ENCODE measurements around the gene ALDH1A3.
"Not testable (repeated sequence)": the region's sequence is repeated elsewhere in the genome, so short reads cannot be mapped to it uniquely, and the experiment has no call there.

ALDH1A3 gene

DNA sequence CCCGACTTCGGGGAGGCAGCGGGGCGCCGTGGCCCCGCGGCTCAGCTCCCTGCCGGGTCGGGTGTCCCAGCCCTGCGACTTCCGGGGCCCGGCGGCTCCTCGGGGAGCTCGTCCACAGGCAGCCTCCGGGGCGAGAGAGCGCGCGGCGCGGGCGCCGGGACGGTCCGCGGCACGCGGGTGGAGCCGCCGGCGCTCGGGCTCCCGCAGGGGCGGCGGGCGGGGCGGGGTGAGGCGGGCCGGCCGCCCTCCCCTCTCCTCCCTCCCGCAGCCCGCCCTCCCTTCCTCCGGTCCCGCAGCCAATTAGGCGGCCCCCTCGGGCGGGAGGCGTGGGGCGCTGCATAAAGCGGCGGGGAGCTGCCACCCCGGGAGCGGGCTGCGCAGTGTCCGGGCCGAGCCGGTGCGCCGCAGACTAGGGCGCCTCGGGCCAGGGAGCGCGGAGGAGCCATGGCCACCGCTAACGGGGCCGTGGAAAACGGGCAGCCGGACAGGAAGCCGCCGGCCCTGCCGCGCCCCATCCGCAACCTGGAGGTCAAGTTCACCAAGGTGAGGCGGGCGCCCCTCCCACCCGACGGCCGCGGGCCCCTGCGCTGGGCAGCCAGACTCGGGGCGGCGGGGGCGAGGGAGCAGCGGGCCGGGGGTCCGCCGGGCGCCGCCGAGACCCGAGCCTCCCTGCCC is at the start of gene ALDH1A3:
Gene ALDH1A3 (plus strand): TSS at position 368 of the 675 bp plus-strand sequence. CDS start 77 bp downstream, at position 445.
- peak in 1 of 4 experiments; percentile 12 for DNase-seq (ENCODE audit: low read depth in 4 of 4, low spot score in 1 of 4)

DNA sequence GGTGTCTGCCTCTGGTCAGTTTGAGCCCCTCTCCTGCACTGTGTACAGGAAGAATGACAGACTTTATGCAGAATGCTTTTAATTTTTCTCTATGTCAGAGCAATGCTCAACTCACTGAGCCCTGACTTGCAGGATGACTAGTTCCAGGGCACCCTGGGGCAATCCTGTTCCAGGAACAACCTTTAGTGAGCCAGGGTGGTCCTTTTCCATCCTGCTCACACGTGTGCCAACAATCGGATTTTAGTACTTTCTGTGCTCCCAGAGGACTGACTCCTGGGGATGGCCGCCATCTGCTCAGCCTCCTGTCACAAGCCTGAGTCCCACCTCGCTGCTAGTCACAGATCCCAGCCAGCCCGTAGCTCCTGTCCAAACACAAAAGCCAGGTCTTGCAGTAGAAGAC is 48.2 kb upstream of the ALDH1A3 start:
- DNase-seq (ENCODE audit: low read depth in 4 of 4, low spot score in 1 of 4), result no peak

DNA sequence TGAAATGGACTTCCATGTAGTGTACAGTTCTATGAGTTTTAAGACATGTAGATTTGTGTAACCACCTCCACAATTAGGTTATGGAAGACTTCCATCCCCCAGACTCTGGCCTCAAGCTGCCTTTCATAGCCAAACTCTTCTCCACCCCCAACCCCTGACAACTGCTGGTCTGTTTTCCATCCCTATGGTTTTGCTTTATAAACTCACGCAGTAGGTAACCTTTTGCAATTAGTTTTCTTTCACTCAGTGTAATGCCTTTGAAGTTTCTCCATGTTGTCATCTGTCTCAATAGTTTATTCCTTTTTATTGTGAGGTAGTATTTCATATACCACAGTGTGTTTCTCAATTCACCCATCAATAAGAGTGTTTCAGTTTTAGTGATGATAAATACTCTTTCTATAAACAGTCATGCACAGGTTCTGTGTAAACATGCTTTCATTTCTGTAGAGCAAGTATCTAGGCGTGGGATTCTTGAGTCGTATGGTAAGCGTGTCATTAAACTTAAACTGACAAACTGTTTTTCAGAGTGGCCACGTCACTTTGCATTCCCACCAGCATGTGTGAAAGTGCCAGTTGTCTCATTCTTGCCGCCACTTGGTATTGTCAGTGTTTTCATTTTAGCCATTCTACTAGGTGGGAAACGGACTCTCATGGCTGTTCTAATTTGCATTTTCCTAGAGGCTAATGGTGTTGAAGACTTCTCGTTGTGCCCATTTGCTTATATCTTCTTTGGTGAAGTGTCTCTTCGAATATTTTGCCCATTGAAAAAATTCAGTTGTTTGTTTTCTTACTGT is 47.3 kb upstream of the ALDH1A3 start:
- no peak for DNase-seq (ENCODE audit: low read depth in 4 of 4, low spot score in 1 of 4)

DNA sequence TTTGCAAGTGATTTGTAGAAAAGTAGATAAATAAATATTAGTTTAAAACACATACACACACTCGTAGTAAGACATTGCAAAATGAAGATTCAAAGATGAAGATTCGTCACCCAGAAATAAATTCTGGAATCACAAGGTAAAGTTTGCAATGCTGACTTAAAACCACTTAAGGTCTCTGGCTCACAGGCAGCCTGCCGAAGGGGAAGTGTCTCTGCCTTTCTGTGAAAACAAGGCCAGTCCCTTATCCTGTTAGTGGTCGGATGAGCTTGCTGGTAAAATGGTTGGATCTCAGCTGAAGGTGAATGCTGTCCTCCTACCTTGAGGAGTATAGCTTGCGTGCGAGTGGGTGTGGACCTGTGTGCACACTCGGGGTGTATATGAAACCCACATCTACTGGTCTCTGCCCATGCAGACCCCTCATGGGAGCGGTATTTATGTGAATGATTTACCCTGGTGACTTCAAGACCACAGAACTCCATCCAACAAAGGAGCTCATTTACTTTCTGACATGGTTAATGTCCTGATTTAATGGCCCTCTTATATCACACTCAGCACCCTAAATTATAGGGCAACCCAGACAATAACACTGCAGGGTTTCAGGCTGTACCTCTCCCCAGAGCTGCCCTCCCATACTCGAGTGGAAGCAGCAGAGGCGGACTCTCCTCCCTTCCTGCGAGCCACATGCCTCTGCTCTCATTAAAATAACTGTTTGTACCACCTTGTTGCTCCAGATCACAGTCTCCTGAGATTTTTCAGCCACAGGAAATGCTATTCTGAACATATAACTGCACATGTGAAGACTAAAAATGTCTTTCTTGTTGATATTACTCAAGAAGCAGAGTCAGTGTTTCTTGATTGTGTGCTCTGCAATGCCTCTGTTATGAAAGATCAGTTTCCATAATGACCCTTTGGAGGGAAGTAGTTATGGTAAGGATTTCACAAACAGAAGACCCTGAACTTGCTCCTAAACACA is 45.9 kb upstream of the ALDH1A3 start:
- DNase-seq (ENCODE audit: low read depth in 4 of 4, low spot score in 1 of 4), result no peak

DNA sequence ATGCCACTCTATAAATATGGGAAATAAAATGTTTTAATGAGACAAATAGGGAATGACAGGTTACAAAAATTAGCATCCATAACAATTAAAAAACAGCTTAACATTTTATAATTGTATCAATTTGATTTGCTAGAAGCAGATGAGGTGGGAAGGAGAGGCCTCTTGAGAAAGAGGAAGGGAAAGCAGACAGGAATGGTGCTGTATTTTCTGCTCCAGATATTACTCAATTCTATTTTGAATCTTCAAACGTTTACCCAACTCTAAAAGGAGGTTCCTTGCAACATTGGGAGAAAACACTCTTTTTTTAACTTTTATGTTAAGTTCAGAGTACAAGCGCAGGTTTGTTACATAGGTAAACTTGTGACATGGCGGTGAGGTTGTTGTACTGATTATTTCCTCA is 44.9 kb upstream of the ALDH1A3 start:
- no peak for DNase-seq (ENCODE audit: low read depth in 4 of 4, low spot score in 1 of 4)

DNA sequence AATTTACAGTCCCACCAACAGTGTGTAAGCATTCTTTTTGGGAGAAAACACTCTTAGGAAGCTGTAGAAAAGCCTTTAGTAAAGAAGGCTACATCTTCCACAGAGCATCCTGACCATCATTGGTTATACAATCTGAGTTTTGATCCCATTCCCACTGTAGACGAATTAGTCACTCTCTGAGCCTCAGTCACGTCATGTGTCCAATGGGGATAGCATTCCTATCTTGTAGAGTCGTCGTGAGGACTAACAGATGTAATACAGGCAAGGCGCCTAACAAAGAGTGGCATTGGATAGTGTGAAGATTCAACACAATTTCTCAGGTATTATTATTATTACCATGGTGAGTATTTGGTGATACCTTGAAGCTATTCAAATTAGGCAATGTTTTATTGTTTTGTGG is 44.0 kb upstream of the ALDH1A3 start:
- DNase-seq (ENCODE audit: low read depth in 4 of 4, low spot score in 1 of 4), result no peak

DNA sequence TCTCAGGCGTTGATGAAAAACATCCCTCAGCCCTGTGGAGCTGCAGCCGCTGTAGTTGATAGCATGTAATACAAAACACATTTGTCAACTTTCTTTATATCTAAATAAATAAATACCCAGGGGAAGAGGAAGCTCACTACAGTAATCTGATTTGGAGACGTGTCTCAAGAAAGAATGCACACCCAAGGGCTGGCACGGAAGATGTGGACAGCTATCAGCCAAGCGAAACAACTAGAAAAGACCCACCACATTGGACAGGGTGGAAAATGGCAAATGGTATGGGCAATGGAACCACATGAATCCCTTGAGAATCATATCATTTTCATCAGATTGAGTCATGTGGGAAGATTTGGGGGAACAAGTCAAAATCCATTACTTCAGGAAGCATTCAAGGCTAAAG is 43.1 kb upstream of the ALDH1A3 start:
- DNase-seq (ENCODE audit: low read depth in 4 of 4, low spot score in 1 of 4), result no peak

DNA sequence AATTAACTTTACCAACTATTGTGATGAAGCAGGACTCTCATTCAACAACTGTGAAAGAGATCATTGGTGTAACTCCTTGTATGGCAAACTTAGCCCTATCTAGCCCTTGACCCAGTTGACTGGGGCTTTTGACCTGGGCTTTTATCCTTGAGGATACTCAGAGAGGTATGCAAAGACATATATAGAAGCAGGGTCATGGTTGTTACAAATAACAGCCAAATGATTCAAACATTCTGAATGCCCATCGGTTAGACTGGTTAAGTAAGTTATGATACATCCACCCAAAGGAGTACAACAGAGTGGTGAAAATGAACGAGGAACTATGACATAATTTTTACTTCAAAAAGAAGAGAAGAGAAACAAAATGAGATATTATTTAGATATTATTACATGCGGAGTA is 38.2 kb upstream of the ALDH1A3 start:
- DNase-seq (ENCODE audit: low read depth in 4 of 4, low spot score in 1 of 4), result no peak

DNA sequence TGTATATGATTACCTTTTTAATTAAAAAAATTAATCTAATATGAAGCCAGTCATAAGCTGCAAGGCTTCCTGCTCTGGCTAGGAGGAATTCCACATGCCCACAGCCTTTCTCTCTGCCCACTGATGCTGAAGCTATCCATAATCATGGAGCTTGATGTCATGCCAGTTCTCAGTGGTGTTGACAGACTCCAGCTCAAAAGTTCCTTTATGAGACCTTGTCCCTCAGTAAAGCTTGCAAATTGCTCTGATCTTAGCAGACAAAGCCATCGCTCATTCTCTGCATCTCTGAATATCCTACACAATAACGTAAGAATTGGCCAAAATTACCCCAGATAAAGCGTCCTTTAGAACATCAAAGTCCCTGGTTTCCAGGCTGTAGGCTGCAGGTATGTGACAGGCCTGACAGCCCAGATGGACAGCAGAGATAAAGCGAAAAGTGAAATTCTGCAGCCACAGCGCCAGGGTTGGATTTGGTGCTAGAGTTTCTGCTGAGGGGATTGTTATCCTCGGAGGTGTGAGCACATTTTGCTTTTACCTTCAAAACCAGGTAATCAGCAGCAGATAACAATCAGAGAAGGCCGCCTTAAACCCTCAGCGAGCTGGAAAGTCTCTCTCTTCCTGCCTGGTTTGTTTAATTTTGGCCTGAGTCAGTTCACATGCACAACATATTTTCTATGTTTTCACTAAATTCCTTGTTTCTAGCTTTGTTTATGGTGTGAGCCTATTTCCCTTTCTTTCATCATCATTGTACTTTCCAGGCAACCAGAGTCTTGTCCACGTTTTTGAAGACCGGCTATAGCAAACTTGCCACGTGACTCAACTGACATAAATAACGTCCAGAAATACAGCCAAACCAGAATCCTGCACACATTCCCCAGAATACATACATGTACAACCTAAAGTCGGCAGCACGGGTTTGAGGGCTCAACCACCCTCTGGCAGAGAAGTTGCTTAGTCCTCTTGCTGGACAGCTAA is 36.6 kb upstream of the ALDH1A3 start:
- no peak for DNase-seq (ENCODE audit: low read depth in 4 of 4, low spot score in 1 of 4)

DNA sequence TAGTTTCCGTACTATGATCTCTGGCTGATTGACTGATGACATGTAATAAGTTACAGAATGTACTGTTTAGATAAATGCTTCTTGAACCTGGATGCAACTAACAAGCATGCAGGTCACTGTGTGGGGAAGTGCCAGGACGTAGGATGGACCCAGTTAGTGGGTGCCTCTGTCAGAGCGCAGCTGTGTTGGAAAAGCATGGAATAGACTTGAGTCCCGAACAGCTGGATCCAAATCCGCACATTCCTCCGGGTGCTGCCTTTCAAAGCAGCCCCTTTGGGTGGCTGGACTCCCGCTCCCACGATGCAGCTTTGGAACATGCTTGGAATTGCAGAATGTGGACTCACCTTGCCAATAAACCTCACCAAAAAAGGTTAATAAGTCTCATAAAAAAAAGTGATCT is 35.5 kb upstream of the ALDH1A3 start:
- DNase-seq (ENCODE audit: low read depth in 4 of 4, low spot score in 1 of 4), result no peak

DNA sequence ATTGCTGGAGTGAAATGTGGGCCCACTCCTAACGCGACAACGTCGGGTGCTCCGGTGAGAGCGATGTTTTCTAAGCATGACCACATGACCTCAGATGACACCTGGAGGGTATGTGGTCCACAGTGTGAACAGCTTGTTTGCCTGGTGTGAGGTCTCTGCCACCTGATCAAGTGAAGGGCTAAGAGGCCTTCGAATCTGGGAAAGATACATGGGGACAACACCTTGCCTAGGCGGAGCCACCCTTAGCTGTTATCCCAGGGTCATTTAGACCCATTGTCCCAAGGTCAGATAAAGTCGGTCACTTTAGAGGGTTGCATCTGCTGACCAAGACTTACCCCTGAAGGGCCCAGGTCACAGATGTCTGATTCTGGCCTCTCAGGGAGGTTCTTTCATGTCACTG is 34.9 kb upstream of the ALDH1A3 start:
- DNase-seq (ENCODE audit: low read depth in 4 of 4, low spot score in 1 of 4), result no peak

DNA sequence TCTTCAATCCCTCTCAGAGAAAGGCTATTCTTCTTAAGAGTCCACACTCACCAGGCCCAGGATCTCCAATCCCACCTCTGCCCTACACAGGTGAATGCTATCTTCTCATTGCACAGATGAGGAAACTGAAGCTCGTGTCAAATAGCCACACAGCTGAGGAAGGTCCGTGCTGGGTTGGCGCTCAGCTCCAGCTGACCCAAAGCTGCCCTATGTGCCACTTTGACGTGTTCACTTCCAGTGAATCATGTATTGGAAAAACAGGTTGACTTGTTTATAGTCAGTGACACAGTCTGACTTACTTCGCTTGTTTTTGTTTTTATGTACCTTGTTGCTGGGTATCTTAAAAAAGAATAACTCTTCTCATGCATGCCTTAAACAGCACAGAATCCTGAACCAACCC is 32.4 kb upstream of the ALDH1A3 start:
- DNase-seq (ENCODE audit: low read depth in 4 of 4, low spot score in 1 of 4), result no peak

DNA sequence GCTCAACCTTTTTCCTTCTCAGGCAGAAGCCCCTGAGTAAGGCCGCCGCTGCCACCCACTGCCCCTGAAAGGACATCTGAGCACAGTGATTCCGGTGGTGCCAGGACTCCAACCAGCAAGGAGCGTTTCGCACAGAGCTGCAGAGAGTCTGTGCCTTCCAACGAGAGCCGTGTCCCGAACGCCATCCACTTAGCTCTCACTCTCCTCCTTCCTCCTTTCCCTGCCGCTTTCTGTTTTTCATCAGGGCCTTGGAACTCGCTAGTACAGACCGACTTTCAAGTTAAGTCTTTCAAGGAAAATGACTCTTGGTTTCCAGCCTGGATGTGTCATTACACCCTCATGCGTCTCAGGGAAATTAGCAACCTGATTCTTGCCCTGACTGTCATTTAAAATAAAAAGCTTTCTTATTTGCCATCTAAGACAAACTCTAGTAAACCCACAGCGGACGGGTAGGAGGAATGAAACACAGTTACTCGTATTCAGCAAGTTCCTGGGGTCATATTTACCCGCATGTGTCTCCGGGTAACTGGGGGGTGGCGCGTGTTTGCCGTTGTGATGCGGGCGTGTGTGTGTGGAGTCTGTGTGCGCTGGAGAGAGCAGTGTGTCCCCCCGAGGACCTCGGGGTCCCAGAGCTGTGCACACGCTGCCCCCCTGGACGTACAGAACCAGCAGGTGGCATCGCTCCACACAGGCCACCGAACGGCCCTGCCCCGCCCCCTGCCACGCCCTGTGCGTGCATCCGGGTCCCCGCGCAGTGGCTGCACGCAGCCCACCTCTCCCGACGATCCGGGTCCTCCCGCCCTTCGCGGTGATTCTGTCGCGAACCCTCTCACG is 30.4 kb upstream of the ALDH1A3 start:
- DNase-seq (ENCODE audit: low read depth in 4 of 4, low spot score in 1 of 4), result peak in 3 of 4 experiments; percentile 12 to 44 (median 27)

DNA sequence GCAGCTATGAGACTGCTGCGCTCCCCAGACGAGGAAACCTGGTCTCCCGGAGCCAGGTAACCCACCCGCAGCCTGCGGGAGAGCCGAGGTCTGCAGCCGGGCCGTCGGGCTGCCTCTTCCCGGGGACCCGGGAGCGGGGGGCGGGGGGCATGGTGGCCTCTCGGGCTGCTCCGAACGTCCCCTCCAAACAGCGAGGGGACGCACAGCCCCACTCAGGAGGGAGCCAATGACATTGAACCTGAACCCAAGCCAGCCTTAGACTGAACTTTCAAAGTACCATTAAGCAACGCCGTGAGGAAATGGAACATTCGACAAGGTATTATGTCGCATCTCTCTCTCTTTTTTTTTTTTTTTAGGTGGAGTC is 29.8 kb upstream of the ALDH1A3 start:
- DNase-seq (ENCODE audit: low read depth in 4 of 4, low spot score in 1 of 4), result no peak

DNA sequence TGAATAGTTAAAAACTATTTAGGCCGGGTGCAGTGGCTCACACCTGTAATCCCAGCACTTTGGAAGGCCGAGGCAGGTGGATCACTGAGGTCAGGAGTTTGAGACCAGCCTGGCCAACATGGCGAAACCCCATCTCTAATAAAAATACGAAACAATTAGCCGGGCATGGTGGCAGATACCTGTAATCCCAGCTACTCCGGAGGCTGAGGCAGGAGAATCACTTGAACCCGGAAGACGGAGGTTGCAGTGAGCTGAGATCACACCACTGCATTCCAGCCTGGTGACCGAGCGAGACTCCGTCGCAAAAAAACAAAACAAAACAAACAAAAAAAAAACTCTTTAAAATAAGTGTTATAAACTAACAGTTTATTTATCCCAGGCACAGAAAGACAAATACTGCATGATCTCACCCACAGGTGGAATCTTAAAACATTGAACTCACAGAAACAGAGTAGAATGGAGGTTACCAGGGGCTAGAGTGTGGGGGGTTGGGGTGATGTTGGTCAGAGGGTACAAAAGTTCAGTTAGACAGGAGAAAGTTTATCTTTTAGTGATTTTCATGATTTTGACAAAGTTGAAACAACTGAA is 28.1 kb upstream of the ALDH1A3 start:
- not testable (repeated sequence) for DNase-seq (ENCODE audit: low read depth in 4 of 4, low spot score in 1 of 4)

DNA sequence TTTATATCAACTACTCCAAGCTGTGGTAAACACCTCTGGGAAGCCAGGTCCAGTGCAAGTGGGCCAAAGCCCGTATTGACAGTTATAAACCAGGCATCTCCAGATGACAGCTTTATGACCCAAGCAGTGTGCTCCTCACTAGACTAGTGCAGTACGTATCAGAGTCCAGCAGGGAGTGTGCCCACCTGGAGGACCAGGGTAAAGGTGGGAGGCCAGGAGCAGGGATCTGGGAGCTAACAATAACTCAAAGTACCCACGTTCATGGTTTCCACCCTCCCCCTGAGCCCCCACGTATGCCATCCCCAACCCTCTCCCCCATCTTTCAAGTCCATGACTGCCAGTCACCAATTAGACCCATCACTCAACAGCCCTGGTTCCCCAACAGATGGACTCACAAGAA is 27.0 kb upstream of the ALDH1A3 start:
- no peak for DNase-seq (ENCODE audit: low read depth in 4 of 4, low spot score in 1 of 4)

DNA sequence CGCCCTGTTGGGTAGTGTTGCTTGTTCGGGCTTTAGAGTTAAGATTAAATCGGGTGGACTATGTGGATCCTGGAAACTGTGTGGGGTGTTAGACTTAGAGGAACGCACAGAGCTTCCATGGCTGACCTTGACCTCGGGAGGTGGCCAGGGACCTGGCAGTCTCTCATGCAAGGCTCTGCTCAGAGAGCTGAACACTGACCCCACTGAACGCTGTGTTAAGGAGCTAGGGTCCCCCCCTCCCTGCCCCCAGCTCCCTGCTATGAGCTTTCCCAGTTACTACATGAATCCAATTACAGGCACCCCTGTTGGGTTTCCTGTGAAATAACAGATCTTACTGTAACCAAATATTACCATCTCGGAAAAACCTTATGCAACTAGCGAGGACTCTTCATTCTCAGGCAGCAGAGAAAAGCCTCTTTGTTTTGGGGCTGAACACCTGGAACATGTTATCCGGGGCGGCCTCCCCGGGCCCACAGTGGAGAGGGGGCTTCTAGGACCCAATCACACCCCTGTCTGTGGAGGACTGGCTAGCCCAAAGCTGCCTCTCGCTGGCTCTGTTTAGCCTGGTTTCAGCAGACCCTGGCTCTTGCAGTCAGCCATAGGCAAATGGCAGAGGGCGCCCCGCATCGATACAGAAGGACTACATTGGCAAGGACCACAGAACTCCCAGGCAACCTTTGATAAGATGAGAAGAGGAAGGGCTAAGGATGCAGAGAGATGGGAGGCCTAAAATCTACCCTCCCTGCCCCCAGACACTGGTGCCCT is 25.8 kb upstream of the ALDH1A3 start:
- DNase-seq (ENCODE audit: low read depth in 4 of 4, low spot score in 1 of 4), result no peak

DNA sequence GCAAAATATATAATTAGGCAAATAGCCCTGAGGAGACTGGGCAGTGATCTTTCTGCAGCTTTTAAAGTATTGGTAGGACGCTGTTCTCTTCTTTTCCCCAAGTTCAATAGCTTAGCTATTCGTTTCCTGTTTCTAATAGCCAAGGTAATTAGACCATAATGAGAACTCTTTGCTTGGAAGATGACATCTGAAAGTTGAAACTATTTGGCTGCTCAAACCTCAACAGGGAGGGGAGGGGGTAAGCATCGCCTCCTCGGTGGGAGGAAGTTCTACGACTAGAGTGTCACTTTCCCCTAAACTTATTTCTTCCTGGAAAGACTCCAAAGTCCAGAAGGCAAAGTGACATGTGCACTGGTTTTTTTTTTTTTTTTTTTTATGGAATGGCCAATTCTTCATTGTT is 22.8 kb upstream of the ALDH1A3 start:
- no peak for DNase-seq (ENCODE audit: low read depth in 4 of 4, low spot score in 1 of 4)

Data from stimulated activated CD4-positive, alpha-beta T cell treated with anti-CD3 and anti-CD28 coated beads, Interleukin-1b, Interleukin-23, amount 100 ng/mL, for 24 hours (primary cell).